Right atrium auricular region (tissue), 2 donors: Measurements from ENCODE around the gene ILDR2. TPM values are rescaled to one million over a fixed set of nuclear protein-coding genes. Genes with fewer than 3 reads are reported as not detected.

Source experiments
- DNase-seq: peaks from one replicate; pipeline ENCODE4 v3.0.0-alpha.2; 2019; ENCODE audit warnings: low spot score
- H3K27ac ChIP-seq, 2 donors: fragments of 200-600 bp; sonication (generic); 1 replicate in 1 of 2; 2 replicates in 1 of 2; pipeline ENCODE4 v1.5.1; 2016 to 2019
- H3K27me3 ChIP-seq, 2 donors: fragments of 200-600 bp; sonication (generic); one replicate each; pipeline versions ENCODE4 v1.5.1 to v1.6.0; 2017 to 2019
- H3K36me3 ChIP-seq: fragments of 200-600 bp; sonication (generic); one replicate; pipeline ENCODE4 v1.5.1; 2016
- H3K4me1 ChIP-seq, 2 donors: fragments of 200-600 bp; sonication (generic); one replicate each; pipeline versions ENCODE4 v1.5.1 to v1.6.0; 2017 to 2019
- H3K4me3 ChIP-seq, 2 donors: fragments of 200-600 bp; sonication (generic); 1 replicate in 1 of 2; 2 replicates in 1 of 2; pipeline ENCODE4 v1.5.1; 2017 to 2019; ENCODE audit warnings: mild to moderate bottlenecking in 1 of 2, moderate library complexity in 1 of 2
- H3K9me3 ChIP-seq, 2 donors: fragments of 200-600 bp; sonication (generic); one replicate each; pipeline ENCODE4 v1.5.1; 2019
- total RNA-seq, 2 donors: library from RNA; depleted of rRNA; stranded (reverse); fragments of >200 nt; gene quantifications; one replicate each; pipeline ENCODE4 v1.1.0, GENCODE V29; 2016
- TF ChIP-seq, protein P1 (sequence below), 2 donors: fragments of 200-600 bp; sonication (generic); IDR thresholded peaks; one replicate each; pipeline ENCODE4 v1.5.1; 2019; ENCODE audit warnings: antibody characterized with exemption in 2 of 2

Gene ILDR2
- total RNA-seq, 2 donors from 2014 or later = 7.3 to 23.2 TPM

DNA sequence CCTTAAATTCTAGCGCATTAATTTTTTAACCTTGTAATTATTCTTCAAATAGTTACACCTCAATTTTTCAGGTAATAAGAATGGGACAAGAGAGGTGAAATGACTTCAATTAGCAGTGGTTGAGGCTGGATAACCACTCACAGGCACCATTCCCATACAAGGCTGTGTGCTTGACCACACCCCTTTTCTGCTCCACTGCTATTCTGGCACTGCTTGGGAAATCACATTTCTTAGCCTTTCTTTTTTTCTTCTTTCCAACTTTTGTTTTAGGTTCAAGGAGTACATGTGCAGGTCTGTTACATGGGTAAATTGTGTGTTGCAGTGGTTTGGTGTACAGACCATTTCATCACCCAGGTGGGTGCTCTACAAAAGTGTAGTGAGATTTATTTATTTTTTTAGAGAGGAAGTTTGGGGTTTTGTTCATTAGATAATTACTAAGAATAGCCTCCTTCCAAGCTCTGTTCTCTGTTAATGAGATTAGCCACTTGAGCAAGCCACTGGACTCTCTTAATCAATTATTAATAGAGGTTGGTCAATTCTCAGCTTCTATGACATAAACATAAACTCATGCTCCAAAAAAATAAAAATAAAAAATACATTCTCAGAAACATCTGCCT is 14.4 kb downstream of the ILDR2 start:
- Histone ChIP-seq H3K27me3 (no peaks in the 10 kb centered on the region), H3K4me3 (no peak overlapping the region)

DNA sequence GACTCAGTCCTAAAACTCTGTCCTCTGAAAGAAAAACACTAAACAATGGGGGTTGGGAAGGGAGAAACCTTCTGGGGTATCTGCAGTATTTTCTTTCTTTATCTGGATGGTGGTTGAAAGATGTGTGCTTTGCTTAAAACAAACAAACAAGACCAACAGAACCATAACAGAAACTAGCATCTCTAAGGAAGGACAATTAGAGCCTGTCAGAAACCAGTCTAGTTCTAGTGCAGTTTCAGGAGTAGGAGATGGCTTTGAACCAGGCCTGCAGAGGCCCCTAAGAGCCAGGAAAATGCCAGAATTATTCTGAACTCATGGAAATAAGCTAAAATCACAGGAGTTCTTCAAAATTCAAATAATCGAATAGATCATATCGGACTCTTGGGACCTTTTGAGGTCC is 18.5 kb downstream of the ILDR2 start:
- no peak for DNase-seq
- no peak overlapping the region for H3K4me3 ChIP-seq
- H3K27me3 ChIP-seq = no peaks in the 10 kb centered on the region
- peaks cover 0 to 6% of the 10 kb centered on the region in 2 donors for H3K4me1 ChIP-seq
- H3K36me3 ChIP-seq = no peaks in the 10 kb centered on the region
- no peaks in the 10 kb centered on the region for H3K9me3 ChIP-seq
- H3K27ac ChIP-seq = no peak overlapping the region
- TF ChIP-seq, protein P1, sequence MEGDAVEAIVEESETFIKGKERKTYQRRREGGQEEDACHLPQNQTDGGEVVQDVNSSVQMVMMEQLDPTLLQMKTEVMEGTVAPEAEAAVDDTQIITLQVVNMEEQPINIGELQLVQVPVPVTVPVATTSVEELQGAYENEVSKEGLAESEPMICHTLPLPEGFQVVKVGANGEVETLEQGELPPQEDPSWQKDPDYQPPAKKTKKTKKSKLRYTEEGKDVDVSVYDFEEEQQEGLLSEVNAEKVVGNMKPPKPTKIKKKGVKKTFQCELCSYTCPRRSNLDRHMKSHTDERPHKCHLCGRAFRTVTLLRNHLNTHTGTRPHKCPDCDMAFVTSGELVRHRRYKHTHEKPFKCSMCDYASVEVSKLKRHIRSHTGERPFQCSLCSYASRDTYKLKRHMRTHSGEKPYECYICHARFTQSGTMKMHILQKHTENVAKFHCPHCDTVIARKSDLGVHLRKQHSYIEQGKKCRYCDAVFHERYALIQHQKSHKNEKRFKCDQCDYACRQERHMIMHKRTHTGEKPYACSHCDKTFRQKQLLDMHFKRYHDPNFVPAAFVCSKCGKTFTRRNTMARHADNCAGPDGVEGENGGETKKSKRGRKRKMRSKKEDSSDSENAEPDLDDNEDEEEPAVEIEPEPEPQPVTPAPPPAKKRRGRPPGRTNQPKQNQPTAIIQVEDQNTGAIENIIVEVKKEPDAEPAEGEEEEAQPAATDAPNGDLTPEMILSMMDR (IDR thresholded peaks at IDR 0.05) = no peak

More for the DNA sequence above, 14.4 kb downstream of the ILDR2 start:
- no peaks in the 10 kb centered on the region for H3K9me3 ChIP-seq
- no peak for DNase-seq
- no peaks in the 10 kb centered on the region for H3K4me1 ChIP-seq
- H3K36me3 ChIP-seq = no peaks in the 10 kb centered on the region
- no peak overlapping the region for H3K27ac ChIP-seq
- TF ChIP-seq, protein P1 (IDR thresholded peaks at IDR 0.05) = no peak

DNA sequence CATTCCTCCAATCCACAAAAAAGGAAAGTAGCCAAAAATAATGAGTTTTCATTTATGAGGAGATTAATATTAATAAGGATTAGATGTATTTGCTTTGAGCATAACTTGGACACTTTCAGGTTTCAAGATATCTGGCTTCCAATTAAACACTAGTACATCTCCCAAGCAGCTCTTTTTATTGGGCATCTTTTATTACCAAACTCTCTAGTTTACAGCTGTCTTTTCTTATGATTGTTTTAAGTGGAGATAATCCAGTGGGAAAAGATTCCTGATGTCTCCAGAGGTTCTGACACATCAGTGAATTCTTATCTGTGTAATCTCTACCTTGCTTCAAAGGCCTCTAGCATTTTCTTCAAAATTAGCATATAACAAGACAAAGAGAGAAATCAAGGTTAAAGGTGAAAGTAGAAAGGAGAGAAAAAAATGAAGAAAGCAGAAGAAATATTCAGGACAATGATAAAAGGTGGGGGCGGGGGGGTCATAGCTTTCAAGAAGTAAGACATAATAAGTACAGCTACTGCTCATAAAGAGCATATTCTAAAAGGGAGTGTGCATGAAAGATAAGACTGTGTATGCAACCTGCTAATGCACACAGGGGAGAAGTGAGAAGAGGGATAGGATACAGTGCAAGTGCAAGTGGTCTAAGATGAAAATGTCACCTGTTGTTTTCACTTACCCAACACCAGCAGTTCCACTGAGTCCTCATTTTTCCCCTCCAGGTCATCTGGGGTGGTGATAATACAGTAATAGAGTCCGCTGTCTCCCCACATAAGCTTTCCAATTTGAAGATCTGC is 19.1 kb downstream of the ILDR2 start:
- Histone ChIP-seq H3K9me3 (no peaks in the 10 kb centered on the region), H3K4me3 (no peak overlapping the region), H3K36me3 (no peaks in the 10 kb centered on the region), H3K4me1 (peaks cover 0 to 7% of the 10 kb centered on the region in 2 donors), H3K27ac (no peak overlapping the region), H3K27me3 (no peaks in the 10 kb centered on the region)
- TF ChIP-seq, protein P1 (IDR thresholded peaks at IDR 0.05) = no peak
- DNase-seq = no peak

DNA sequence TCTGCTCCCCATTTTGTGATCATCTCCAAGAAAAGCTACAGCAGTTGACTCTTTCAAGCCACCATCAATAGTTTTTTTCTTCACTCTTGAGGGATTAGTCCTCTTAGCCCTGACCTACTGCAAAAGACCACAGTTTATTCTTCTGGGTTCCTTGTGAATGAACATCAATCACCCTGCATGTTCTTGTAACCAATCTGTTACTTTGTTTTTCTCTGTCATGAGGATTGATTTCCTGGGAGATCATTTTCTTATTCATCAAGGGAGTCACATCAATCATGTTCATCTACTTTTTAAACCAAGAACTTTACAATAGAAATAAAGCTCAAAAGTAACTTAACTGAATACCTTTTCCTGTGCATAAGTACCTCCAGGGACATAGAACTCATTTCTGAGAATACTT is 21.8 kb downstream of the ILDR2 start:
- no peaks in the 10 kb centered on the region for H3K27me3 ChIP-seq
- H3K4me3 ChIP-seq = no peak overlapping the region
- TF ChIP-seq, protein P1 (IDR thresholded peaks at IDR 0.05) = no peak
- no peaks in the 10 kb centered on the region for H3K36me3 ChIP-seq
- no peak overlapping the region for H3K27ac ChIP-seq
- no peak for DNase-seq
- peaks cover 0 to 7% of the 10 kb centered on the region in 2 donors for H3K4me1 ChIP-seq
- H3K9me3 ChIP-seq = no peaks in the 10 kb centered on the region

DNA sequence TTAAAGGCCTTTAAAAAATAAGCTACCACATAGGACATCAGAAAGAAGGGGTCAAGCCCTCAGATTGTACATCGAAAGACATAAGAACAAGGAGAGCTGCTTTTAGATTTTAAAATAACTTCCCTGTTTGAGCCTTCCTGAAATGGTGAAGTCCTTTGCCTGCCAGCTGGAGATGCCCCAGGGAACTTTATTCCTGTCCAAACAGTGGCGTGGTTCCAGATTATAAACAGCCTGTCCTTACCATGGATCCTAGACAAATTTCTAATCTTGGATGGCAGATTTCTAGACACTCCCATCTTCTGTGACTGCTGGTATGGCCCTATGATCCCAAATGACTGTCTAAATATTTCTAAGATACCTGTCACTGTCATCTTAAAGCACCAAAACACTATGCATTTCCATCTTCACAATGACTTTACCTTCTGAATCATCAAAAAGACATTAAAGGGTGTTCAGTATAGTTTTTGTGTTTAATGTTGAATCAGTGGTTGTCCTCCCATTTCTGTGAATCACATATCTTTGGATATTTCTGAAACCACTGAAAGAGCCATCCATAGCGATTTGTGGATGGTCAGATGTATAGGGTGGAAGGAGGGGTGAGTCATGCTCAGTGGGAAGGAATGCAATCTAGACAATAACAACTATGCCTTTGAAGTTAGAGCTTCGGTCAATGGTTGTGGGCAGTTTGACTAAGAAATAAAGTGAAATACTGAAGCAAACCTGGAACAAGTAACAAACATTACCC is 23.2 kb downstream of the ILDR2 start:
- TF ChIP-seq, protein P1 (IDR thresholded peaks at IDR 0.05) = no peak
- no peaks in the 10 kb centered on the region for H3K9me3 ChIP-seq
- no peaks in the 10 kb centered on the region for H3K36me3 ChIP-seq
- H3K4me3 ChIP-seq = no peak overlapping the region
- peak overlapping the region; percentile 33 to 76 for H3K27ac ChIP-seq
- peaks cover 0 to 15% of the 10 kb centered on the region in 2 donors for H3K4me1 ChIP-seq
- no peak for DNase-seq
- no peaks in the 10 kb centered on the region for H3K27me3 ChIP-seq
